MCF 10A (cell line): ENCODE data around the gene CYYR1. TPM values are rescaled to one million over a fixed set of nuclear protein-coding genes. Genes with fewer than 3 reads are reported as not detected.
A peak's percentile ranks its signal among the peaks of the same experiment; 100 is the strongest.

ENCODE experiments used
- BruUV-seq: library from RNA; stranded (reverse); fragments of 400-500 nt; replicated peaks from 2 replicates; lab custom pipeline; 2021; lab: Mats Ljungman, UMichigan
- CTCF ChIA-PET: fragments of 300-600 bp; sonication (Branson Sonifier 250); formaldehyde crosslinking; extraction: SDS; loops from one replicate; lab custom pipeline; 2021; ENCODE audit warnings: antibody characterized with exemption, inconsistent platforms; lab: Yijun Ruan, JAX
- POLR2A ChIA-PET: fragments of 300-600, 350-650 bp; sonication (Branson Sonifier 250); formaldehyde crosslinking; extraction: SDS; loops from one replicate; lab custom pipeline; 2020; ENCODE audit warnings: antibody characterized with exemption, inconsistent platforms; lab: Yijun Ruan, JAX
- DNase-seq: peaks from one replicate; pipeline ENCODE4 v3.0.0-alpha.2; 2018; ENCODE audit not compliant: unreplicated experiment
- H3K27ac Mint-ChIP-seq: one replicate; pipeline ENCODE4 v1.8.0; 2022; ENCODE audit warnings: mild to moderate bottlenecking, low read depth, mixed read lengths; ENCODE audit not compliant: unreplicated experiment
- H3K27me3 Mint-ChIP-seq: one replicate; pipeline ENCODE4 v1.8.0; 2022; ENCODE audit warnings: mixed read lengths; ENCODE audit not compliant: insufficient read depth, unreplicated experiment
- H3K36me3 Mint-ChIP-seq: one replicate; pipeline ENCODE4 v1.8.0; 2022; ENCODE audit warnings: mild to moderate bottlenecking, moderate library complexity, mixed read lengths; ENCODE audit not compliant: insufficient read depth, unreplicated experiment
- H3K4me1 Mint-ChIP-seq: one replicate; pipeline ENCODE4 v1.8.0; 2022; ENCODE audit warnings: mixed read lengths; ENCODE audit not compliant: insufficient read depth, unreplicated experiment
- H3K4me3 Mint-ChIP-seq: one replicate; pipeline ENCODE4 v1.8.0; 2022; ENCODE audit warnings: mild to moderate bottlenecking, moderate library complexity, mixed read lengths; ENCODE audit not compliant: unreplicated experiment
- H3K9me3 Mint-ChIP-seq: one replicate; pipeline ENCODE4 v1.8.0; 2022; ENCODE audit warnings: mixed read lengths; ENCODE audit not compliant: unreplicated experiment
- intact Hi-C: fragments of 100-400 bp; cut with micrococcal nuclease; formaldehyde crosslinking; loops from 2 replicates; pipeline ENCODE4 v1.14.1; 2022
- total RNA-seq: library from RNA; stranded (reverse); gene quantifications from 2 replicates; pipeline ENCODE4 v1.2.3, GENCODE V29; 2022
- TF ChIP-seq, protein P1 (sequence below): fragments of 200-600 bp; IDR thresholded peaks from one replicate; pipeline ENCODE4 v1.8.0; 2022; ENCODE audit warnings: antibody characterized with exemption, mild to moderate bottlenecking; ENCODE audit not compliant: unreplicated experiment

CYYR1 gene
- total RNA-seq, 1 experiment from 2014 or later: not detected

DNA sequence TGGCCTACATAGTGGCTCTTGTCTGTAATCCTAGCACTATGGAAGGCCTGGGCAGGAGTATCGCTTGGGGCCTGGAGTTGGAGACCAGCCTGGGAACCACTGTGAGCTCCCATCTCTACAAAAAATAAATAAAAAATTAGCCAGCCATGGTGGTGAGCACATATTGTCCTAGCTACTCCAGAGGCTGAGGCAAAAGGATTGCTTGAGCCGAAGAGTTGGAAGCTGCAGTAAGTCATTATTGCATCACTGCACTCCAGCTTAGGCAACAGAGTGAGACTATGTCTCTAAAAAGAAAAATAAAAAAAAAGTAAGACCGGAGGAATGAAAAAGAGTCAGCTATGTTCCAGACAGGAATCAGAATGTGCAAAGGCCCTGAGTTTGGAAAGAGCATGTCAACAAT lies 115.3 kb downstream of the CYYR1 start:
- CTCF ChIA-PET: interaction anchor here (0.6 to 0.9 kb wide), 3 partner anchors 9 to 656 kb away, joined by 3 to 4 read pairs (median 3); no protein-coding TSS in a partner anchor
- no TSS peak for BruUV-seq

DNA sequence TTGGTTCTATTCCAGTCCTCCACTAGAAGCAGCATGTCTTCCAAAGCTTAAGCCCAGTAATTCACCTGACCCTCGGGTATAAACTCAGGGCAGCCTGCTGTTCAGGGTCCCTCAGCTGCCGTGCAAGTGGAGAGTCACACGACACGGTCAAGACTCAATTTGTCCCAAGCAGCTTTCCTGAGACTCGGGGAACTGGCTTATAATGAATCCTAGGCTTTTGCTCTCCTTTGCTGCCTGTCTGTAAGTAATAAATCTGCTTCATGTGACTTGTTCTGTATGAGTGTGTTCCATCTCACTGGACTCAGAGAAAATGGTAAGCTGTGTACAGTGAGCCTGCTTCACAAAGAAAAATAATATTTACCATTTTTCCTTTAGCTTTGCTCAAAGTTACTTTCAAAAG lies 119.8 kb downstream of the CYYR1 start:
- Mint-ChIP-seq H3K4me3 (no peak overlapping the region), H3K36me3 (no peaks in the 10 kb centered on the region), H3K27me3 (no peaks in the 10 kb centered on the region), H3K27ac (no peak overlapping the region), H3K9me3 (no peaks in the 10 kb centered on the region), H3K4me1 (peaks cover 18% of the 10 kb centered on the region)
- no peak for DNase-seq
- TF ChIP-seq, protein P1, sequence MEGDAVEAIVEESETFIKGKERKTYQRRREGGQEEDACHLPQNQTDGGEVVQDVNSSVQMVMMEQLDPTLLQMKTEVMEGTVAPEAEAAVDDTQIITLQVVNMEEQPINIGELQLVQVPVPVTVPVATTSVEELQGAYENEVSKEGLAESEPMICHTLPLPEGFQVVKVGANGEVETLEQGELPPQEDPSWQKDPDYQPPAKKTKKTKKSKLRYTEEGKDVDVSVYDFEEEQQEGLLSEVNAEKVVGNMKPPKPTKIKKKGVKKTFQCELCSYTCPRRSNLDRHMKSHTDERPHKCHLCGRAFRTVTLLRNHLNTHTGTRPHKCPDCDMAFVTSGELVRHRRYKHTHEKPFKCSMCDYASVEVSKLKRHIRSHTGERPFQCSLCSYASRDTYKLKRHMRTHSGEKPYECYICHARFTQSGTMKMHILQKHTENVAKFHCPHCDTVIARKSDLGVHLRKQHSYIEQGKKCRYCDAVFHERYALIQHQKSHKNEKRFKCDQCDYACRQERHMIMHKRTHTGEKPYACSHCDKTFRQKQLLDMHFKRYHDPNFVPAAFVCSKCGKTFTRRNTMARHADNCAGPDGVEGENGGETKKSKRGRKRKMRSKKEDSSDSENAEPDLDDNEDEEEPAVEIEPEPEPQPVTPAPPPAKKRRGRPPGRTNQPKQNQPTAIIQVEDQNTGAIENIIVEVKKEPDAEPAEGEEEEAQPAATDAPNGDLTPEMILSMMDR: no peak
- intact Hi-C loops: no loop called here
- no TSS peak for BruUV-seq
- POLR2A ChIA-PET: interaction anchor here (0.5 to 0.7 kb wide), 2 partner anchors 9 to 201 kb away, joined by 3 read pairs; no protein-coding TSS in a partner anchor
- CTCF ChIA-PET: interaction anchor here (1.0 kb wide), 1 partner anchor 11 kb away, joined by 4 read pairs; no protein-coding TSS in a partner anchor

More for the DNA sequence above, 115.3 kb downstream of the CYYR1 start:
- no peaks in the 10 kb centered on the region for H3K27me3 Mint-ChIP-seq
- POLR2A ChIA-PET: interaction anchor here (1.4 to 2.5 kb wide), 3 partner anchors 10 to 68 kb away, joined by 4 to 11 read pairs (median 5); no protein-coding TSS in a partner anchor
- H3K9me3 Mint-ChIP-seq: no peaks in the 10 kb centered on the region
- H3K27ac Mint-ChIP-seq: no peak overlapping the region
- intact Hi-C loops: no loop called here
- peaks cover 17% of the 10 kb centered on the region for H3K4me1 Mint-ChIP-seq
- no peaks in the 10 kb centered on the region for H3K36me3 Mint-ChIP-seq
- TF ChIP-seq, protein P1: no peak
- no peak overlapping the region for H3K4me3 Mint-ChIP-seq
- peak; percentile 36 for DNase-seq

DNA sequence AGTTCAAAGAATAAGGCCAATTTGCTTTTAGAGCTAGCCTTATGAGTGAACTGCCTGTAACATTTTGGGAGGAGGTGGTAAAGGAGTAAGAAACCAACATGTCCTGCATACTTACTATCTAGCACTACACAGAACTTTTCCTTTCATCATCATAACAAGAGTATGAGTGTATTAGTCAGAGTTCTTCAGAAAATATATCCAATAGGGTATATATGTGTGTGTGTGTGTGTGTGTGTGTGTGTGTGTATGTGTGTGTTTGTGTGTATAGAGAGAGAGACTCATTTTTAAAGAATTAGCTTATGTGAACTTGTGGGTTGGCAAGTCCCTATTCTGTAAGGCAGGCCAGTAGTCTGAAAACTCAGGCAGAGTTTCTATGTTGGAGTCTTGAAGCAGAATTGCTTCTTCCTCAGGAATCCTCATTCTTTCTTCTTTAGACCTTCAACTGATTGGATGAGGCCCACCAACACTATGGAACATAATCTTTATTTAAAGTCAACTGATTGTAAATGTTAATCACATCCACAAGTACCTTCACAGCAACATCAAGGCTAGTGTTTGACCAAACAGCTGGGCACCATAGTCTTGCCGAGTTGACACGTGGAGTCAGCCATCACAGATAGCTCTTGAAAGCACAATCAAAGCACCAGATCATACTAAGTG lies 121.9 kb downstream of the CYYR1 start:
- Mint-ChIP-seq H3K36me3 (no peaks in the 10 kb centered on the region), H3K4me1 (peaks cover 8% of the 10 kb centered on the region), H3K27ac (no peak overlapping the region), H3K27me3 (no peaks in the 10 kb centered on the region), H3K9me3 (no peaks in the 10 kb centered on the region), H3K4me3 (no peak overlapping the region)
- no peak for DNase-seq
- intact Hi-C loops: no loop called here
- TF ChIP-seq, protein P1: no peak
- POLR2A ChIA-PET: interaction anchor here (0.9 kb wide), 1 partner anchor 9 kb away, joined by 3 read pairs; no protein-coding TSS in a partner anchor
- CTCF ChIA-PET: interaction anchor here (0.7 kb wide), 1 partner anchor 282 kb away, joined by 3 read pairs; no protein-coding TSS in a partner anchor
- BruUV-seq: no TSS peak

DNA sequence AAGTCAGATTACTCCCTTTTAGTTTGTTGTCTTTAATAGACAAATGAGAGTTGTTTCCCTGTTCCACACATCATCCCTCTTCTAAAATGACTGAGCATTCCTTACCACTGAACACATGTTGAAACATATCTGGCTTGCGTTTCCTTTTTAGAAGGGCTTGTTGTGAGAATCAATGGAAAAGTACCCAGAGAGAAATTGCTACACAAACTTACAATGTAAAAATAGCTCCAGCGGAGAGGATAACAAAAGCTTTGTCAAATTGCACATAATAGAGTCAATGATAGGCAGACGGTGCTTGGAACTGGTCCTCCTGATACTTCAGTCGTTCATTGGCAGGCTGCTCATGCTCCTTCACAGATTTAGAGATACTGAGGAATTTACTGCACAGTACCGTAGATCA lies 123.9 kb downstream of the CYYR1 start:
- Mint-ChIP-seq H3K27me3 (no peaks in the 10 kb centered on the region), H3K36me3 (no peaks in the 10 kb centered on the region), H3K27ac (no peak overlapping the region), H3K9me3 (no peaks in the 10 kb centered on the region), H3K4me1 (peaks cover 8% of the 10 kb centered on the region), H3K4me3 (no peak overlapping the region)
- ChIA-PET CTCF (interaction anchor here (0.9 kb wide), 2 partner anchors 9 to 10 kb away, joined by 3 to 4 read pairs; no protein-coding TSS in a partner anchor), POLR2A (interaction anchor here (0.7 to 2.3 kb wide), 6 partner anchors 9 to 154 kb away, joined by 3 to 11 read pairs (median 4); no protein-coding TSS in a partner anchor)
- DNase-seq: no peak
- TF ChIP-seq, protein P1: no peak
- intact Hi-C loops: no loop called here
- BruUV-seq: no TSS peak
